COLO829 (cell line): Measurements from ENCODE around the gene NR2C2.
"Not testable (repeated sequence)": the region's sequence is repeated elsewhere in the genome, so short reads cannot be mapped to it uniquely, and the experiment has no call there.

ENCODE experiments used
- DNase-seq: peaks from one replicate; pipeline ENCODE4 v3.0.0; 2012; ENCODE audit warnings: low spot score

The NR2C2 gene

GRCh38 chr3:14947100-14947885, at the start of gene NR2C2:
Gene NR2C2, plus strand, starts transcription at chr3:14947583. Its CDS starts 56,332 bp downstream, at chr3:15003915.
- DNase-seq, result peak; percentile 51

- no peak for DNase-seq
Measured at GRCh38 chr3:14898929-14899328, 48.5 kb upstream of the NR2C2 start.

GRCh38 chr3:14899993-14900618, 47.3 kb upstream of the NR2C2 start:
- DNase-seq, result no peak

GRCh38 chr3:14900881-14901873, 46.2 kb upstream of the NR2C2 start:
- DNase-seq, result no peak

- no peak for DNase-seq
Measured at GRCh38 chr3:14902719-14903118, 44.7 kb upstream of the NR2C2 start.

GRCh38 chr3:14903501-14903900, 43.9 kb upstream of the NR2C2 start:
- not testable (repeated sequence) for DNase-seq

GRCh38 chr3:14905055-14905657, 42.2 kb upstream of the NR2C2 start:
- no peak for DNase-seq

- peak; percentile 70 for DNase-seq
Measured at GRCh38 chr3:14906355-14906971, 40.9 kb upstream of the NR2C2 start.

GRCh38 chr3:14907043-14907966, 40.1 kb upstream of the NR2C2 start:
- no peak for DNase-seq

- no peak for DNase-seq
Measured at GRCh38 chr3:14909250-14909649, 38.1 kb upstream of the NR2C2 start.

- DNase-seq, result no peak
Measured at GRCh38 chr3:14911651-14912050, 35.7 kb upstream of the NR2C2 start.

- DNase-seq, result no peak
Measured at GRCh38 chr3:14913071-14913925, 34.1 kb upstream of the NR2C2 start.

- no peak for DNase-seq
Measured at GRCh38 chr3:14913926-14914778, 33.2 kb upstream of the NR2C2 start.

- no peak for DNase-seq
Measured at GRCh38 chr3:14914779-14915117, 32.6 kb upstream of the NR2C2 start.

- no peak for DNase-seq
Measured at GRCh38 chr3:14915636-14916222, 31.7 kb upstream of the NR2C2 start.

- no peak for DNase-seq
Measured at GRCh38 chr3:14918356-14918860, 29.0 kb upstream of the NR2C2 start.

- no peak for DNase-seq
Measured at GRCh38 chr3:14920536-14920935, 26.8 kb upstream of the NR2C2 start.

- DNase-seq, result peak; percentile 56
Measured at GRCh38 chr3:14921034-14921616, 26.3 kb upstream of the NR2C2 start.
